Stimulated activated CD4-positive, alpha-beta T cell treated with anti-CD3 and anti-CD28 coated beads, TNF-alpha, amount 100 ng/mL, for 1 hour (primary cell): ENCODE measurements around the gene DEDD.

Experiments
- DNase-seq, 3 donors: peaks; one replicate each; pipeline ENCODE4 v3.0.0-alpha.2; 2020; ENCODE audit warnings: low read depth in 3 of 3, low spot score in 1 of 3

The DEDD gene

GRCh38 chr1:161163793-161164192, 31.3 kb upstream of the DEDD start:
- DNase-seq = no peak

DNA sequence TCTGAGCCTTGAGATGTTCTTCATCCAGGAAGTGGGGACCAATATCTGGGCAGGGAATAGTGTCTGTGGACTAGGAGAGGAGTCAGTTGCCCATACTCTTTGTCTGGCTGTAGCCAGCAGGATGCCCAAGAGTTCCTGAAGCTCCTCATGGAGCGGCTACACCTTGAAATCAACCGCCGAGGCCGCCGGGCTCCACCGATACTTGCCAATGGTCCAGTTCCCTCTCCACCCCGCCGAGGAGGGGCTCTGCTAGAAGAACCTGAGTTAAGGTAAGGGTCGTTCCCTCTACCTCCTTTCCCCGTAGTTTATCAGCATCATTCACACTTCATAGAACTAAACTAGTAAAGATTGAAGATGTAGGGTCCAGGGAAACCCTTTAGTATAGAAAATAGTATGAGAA, 30.3 kb upstream of the DEDD start:
- no peak for DNase-seq

- DNase-seq = no peak
Measured at GRCh38 chr1:161162052-161162451, 29.6 kb upstream of the DEDD start.

DNA sequence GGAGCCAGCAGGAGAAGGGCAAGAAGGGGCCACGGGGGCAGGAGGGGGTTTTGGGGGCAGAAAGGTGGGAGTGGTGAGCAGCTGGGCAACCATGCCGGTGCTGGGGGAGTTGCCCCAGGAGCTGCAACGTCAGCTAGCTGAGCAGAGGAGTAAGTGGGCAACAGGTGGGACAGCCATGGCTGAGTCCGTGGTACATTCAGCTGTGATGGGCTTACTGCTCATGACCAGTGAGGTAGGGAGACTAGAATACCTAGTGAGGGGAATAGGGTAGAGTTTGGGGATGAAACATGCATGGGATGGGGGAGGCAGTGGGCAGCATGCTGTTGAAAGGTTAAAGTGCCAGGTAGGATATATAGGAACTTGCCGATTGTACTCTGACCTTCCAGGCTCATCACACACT, 29.2 kb upstream of the DEDD start:
- no peak for DNase-seq

DNA sequence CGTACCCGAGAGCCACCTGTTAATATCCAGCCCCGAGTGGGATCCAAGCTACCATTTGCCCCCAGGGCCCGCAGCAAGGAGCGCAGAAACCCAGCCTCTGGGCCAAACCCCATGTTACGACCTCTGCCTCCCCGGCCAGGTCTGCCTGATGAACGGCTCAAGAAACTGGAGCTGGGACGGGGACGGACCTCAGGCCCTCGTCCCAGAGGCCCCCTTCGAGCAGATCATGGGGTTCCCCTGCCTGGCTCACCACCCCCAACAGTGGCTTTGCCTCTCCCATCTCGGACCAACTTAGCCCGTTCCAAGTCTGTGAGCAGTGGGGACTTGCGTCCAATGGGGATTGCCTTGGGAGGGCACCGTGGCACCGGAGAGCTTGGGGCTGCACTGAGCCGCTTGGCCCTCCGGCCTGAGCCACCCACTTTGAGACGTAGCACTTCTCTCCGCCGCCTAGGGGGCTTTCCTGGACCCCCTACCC, 28.2 kb upstream of the DEDD start:
- no peak for DNase-seq

- no peak for DNase-seq
Measured at GRCh38 chr1:161159913-161160243, 27.4 kb upstream of the DEDD start.

DNA sequence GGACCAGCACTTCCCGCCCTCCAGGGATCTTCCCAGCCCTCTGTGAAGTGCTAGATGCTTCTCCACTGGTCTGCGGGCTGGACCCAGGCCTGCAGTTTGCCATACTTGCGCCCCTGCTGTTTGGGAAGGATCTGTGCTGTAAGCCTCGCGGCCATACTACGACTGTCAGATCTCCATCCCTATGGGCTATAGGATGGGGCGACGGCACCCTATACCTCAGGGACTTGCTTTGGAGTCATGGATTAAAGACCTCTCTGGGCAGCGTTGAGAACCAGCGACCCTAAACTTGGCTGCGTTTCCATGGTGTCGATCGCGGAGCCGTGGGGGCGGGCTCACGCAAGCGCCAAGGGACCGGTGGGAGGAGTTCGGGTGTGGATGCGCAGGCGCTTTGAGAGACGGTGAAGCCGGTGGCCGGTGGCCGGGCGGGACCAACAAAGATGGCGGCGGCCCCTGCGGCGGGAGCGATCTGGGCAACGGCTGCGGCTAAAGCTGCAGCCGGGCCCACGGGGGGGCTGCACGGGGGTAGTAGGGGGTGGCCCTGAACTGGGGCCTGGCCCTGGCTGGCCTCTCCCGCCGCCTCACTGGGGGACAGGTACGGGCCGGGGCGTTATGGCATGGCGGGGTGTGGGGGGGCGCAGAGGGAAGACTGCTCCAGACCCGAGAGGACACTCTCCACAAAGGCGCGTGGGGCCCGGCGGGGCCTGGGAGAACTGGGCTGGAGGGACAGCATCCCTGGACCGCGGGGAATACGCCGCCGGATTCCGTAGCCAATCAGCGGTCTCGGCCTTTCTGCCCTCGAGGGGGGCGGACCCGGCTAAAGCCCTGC, 26.8 kb upstream of the DEDD start, which contains the start of gene USP21:
Gene USP21 (plus strand): TSS at position 414 of the 826 bp plus-strand sequence. CDS start 1,141 bp downstream, outside the sequence.
- DNase-seq = peak; percentile 77 to 84 (median 83)

DNA sequence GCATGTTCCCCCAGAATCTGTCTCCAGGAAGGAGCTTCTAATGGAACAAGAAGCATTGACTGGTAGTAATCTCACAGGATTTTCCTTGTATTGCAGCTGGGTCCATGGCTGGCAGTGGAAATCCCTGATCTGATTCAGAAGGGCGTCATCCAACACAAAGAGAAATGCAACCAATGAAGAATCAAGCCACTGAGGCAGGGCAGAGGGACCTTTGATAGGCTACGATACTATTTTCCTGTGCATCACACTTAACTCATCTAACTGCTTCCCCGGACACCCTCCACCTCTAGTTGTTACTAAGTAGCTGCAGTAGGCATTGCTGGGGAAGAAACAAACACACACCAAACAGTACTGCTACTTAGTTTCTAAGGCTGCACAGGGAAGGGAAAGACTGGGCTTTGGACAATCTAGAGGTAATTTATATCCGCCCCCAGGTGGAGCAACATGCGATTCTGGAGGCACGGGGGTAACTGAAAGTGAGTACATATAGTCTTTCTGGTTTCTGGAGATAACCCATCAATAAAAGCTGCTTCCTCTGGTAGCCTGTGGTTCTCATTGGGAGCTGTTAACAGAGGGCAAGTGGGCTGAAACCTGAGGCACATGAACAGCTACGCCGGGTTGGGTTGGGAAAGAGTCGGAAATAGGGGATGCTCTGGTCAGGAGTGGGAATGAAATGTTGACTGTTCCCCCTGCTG, 26.0 kb upstream of the DEDD start:
- DNase-seq = no peak

GRCh38 chr1:161157867-161158266, 25.4 kb upstream of the DEDD start:
- DNase-seq = no peak

GRCh38 chr1:161153682-161154337, 21.3 kb upstream of the DEDD start, which contains the start of gene UFC1:
UFC1 (plus strand) TSS chr1:161153978; CDS start chr1:161153998, 20 bp downstream.
- DNase-seq = peak; percentile 55 to 58 (median 58)

- no peak for DNase-seq
Measured at GRCh38 chr1:161153176-161153575, 20.7 kb upstream of the DEDD start.

DNA sequence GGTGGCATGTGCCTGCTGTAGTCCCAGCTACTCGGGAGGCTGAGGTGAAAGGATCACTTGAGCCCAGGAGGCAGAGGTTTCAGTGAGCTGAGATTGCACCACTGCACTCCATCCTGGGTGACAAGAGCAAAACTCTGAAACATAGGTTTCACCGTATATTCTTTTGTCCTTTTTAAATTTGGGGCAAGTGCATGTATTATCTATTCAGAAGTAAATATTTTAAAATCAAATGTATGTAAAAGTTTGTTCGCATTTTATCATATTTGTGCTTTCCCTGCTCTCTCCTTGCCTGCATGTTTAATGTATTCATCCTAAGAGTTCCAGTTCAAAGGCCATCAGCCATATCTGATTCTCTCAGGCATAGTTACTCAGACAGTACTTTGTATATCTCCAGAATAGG, 13.4 kb upstream of the DEDD start:
- no peak for DNase-seq

DNA sequence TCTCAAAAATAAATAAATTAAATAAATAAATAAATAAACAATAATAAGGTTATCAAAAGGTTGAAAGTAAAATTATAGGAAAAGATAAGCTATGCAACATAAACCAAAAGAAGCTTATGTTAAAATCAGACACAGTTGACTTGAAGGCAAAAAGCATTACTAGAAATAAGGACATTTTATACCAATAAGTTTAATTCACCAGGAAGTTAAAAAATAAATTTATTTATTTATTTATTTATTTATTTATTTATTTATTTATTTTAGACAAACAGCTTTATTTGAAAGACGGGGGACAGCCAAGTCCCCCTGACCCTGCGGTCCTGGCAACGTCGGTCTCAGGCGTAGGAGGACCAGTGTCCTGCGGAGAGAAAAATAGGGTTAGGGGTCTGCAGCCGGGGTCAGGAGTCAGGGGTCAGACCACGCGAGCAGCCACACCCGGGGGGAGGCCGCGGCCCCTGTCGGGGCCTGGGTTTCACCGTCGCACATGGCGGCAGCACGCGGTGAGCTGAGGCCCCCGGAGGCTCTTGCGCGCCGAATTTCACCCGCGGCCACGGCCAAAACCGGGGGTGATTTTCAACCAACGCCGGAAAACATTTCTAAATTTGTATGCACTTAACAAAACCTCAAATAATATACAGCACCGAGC, 8.4 kb upstream of the DEDD start:
- DNase-seq = no peak

DNA sequence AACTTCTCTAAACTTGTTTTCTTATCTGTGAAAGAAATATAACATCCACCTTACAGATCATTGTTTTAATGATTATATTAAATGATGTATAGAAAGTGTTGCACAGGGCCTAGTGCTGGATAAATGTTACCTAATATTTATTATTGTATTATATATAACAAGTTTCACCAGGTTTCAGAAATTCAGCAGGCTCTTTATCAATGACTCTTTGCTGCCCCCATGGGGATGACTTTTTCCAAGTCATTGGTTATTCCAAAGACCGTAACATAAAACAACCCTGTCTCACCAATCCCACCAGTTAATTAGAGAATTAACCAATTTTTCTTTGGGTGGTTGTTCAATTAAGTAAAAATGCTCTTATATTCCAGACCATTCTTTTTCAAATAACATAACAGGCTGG, 7.3 kb upstream of the DEDD start:
- no peak for DNase-seq

- DNase-seq = no peak
Measured at GRCh38 chr1:161138431-161138830, 6.0 kb upstream of the DEDD start.

DNA sequence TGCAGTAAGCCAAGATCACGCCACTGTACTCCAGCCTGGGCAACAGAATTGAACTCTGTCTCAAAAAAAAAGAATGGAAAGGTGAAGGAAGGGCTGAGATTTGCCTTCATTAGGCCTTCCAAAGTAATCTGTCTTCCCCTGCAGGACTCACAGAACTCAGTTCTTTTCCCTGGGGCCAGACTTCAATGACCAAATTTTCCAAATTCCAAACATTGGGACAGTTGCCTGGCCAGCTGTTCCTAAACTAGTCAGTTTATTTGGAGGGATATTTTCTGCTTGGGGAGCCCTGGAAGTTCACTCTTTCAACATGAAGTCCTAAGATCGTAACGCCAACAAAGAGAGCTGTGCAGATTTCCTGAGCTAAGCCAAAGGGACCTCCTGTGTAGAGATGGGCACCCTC, 5.4 kb upstream of the DEDD start:
- no peak for DNase-seq

DNA sequence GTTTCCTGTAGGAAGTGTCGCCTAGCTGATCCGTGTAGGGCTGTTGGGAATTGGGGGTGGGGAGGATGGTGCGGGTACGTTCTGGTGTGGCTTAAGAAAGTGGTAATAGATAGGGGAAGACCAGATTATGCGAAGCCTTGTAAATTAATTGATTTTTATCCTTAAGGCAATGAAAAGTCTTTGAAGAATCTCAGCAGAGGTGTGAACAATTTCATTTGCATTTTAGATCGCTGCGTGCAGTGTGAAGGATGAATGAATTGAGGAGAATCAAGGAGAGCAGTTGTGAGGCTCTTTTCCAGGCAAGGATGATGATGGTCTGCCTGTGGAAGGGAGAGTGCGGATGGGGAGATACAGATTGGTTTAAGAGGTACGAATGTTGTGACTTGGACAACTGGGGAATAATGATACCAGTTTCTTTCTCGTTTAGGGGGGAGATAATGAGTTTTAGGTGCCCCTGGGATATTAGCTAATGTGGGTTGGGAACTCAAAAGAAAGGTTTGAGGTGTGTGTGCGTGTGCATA, 813 bp upstream of the DEDD start:
- no peak for DNase-seq

- no peak for DNase-seq
Measured at GRCh38 chr1:161131523-161132409, 701 bp downstream of the DEDD start.

DNA sequence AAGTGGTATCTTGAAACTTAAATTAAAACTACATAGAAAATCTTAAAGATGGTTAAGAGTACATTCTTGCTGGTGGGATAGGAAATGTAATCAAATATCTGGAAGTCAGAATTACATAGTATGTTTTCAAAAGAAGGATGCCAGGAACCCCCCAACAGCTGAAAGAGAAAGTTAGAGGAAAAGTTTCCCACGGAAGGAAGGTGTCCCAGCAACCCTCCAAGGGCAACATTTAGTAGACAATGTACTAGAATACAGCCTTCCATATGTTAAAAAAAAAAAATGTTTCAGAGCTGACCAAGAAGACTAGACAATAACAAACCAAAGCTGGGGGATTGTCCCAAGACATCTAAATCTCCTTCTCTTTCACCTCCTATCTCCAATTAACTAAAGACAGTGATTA, 2.2 kb downstream of the DEDD start:
- DNase-seq = no peak
